ENCODE data around the gene FNDC1. TPM values are rescaled to one million over a fixed set of nuclear protein-coding genes. Genes with fewer than 3 reads are reported as not detected.

Gene FNDC1
- total RNA-seq, 4 donors from 2014 or later: 0.30 to 1.3 TPM; not detected in 2

- intact Hi-C loops (cut with DNase I; ENCODE audit: low total_unique reads): no loop called here
- no peak for DNase-seq (ENCODE audit: low spot score in 2 of 2)
- no peak overlapping the region for H3K4me3 ChIP-seq (ENCODE audit: low read depth, poor library complexity, severe bottlenecking)
- WGBS, 2 donors: 75 to 86% methylated on average over 7 of the region's 7 CpGs
- TF ChIP-seq CTCF (IDR thresholded peaks at IDR 0.05): no peak
- no peak for TF ChIP-seq POLR2A (IDR thresholded peaks at IDR 0.05)
Observed at GRCh38 chr6:159317430-159317829, 148.2 kb downstream of the FNDC1 start.

GRCh38 chr6:159321267-159321666, 152.1 kb downstream of the FNDC1 start:
- TF ChIP-seq CTCF (IDR thresholded peaks at IDR 0.05) (no peak), POLR2A (IDR thresholded peaks at IDR 0.05) (no peak)
- no peak overlapping the region for H3K4me3 ChIP-seq (ENCODE audit: low read depth, poor library complexity, severe bottlenecking)
- 90 to 98% methylated on average over 4 of the region's 4 CpGs for WGBS, 2 donors
- no peak for DNase-seq (ENCODE audit: low spot score in 2 of 2)
- intact Hi-C loops (cut with DNase I; ENCODE audit: low total_unique reads): no loop called here

Other genes starting within 250 kb of the FNDC1 start
- gene RSPH3, start 169.2 kb upstream of the FNDC1 start, total RNA-seq: 10 to 100 TPM in 2 of 4 donors, 1 to 10 TPM in 2; 6.4 to 11.0 (median 9.6) TPM
- 1 to 10 TPM; 1.1 to 2.7 (median 1.9) TPM for gene TAGAP, start 124.4 kb upstream of the FNDC1 start, total RNA-seq

All from lower leg skin (tissue), 4 donors.